PFSK-1 (cell line): ENCODE results near the gene GRK7.

Experiments
- POLR2AphosphoS5 ChIP-seq: IDR thresholded peaks from 2 replicates; pipeline ENCODE4 v1.6.1; 2012; ENCODE audit warnings: low read depth, mild to moderate bottlenecking, control low read depth, low read length, moderate library complexity
- SIN3A ChIP-seq: IDR thresholded peaks from 2 replicates; pipeline ENCODE4 v1.6.1; 2012; ENCODE audit warnings: mild to moderate bottlenecking, low read length, moderate library complexity, borderline replicate concordance; ENCODE audit not compliant: insufficient read depth
- TAF1 ChIP-seq: IDR thresholded peaks from 2 replicates; pipeline ENCODE4 v1.6.1; 2012; ENCODE audit warnings: low read length, control low read depth, borderline replicate concordance; ENCODE audit not compliant: insufficient read depth
- TF ChIP-seq, protein P1 (sequence below), 2 experiments: IDR thresholded peaks; 2 replicates each; pipeline versions ENCODE4 v1.6.1 to v1.8.0; 2011 to 2012; ENCODE audit warnings: low read depth in 2 of 2, low read length in 2 of 2, control low read depth in 1 of 2, inconsistent platforms in 1 of 2, mild to moderate bottlenecking in 1 of 2, moderate library complexity in 1 of 2; ENCODE audit not compliant: insufficient read depth in 1 of 2

- TF ChIP-seq POLR2AphosphoS5 (no peak), TAF1 (no peak), SIN3A (no peak)
- TF ChIP-seq, protein P1, sequence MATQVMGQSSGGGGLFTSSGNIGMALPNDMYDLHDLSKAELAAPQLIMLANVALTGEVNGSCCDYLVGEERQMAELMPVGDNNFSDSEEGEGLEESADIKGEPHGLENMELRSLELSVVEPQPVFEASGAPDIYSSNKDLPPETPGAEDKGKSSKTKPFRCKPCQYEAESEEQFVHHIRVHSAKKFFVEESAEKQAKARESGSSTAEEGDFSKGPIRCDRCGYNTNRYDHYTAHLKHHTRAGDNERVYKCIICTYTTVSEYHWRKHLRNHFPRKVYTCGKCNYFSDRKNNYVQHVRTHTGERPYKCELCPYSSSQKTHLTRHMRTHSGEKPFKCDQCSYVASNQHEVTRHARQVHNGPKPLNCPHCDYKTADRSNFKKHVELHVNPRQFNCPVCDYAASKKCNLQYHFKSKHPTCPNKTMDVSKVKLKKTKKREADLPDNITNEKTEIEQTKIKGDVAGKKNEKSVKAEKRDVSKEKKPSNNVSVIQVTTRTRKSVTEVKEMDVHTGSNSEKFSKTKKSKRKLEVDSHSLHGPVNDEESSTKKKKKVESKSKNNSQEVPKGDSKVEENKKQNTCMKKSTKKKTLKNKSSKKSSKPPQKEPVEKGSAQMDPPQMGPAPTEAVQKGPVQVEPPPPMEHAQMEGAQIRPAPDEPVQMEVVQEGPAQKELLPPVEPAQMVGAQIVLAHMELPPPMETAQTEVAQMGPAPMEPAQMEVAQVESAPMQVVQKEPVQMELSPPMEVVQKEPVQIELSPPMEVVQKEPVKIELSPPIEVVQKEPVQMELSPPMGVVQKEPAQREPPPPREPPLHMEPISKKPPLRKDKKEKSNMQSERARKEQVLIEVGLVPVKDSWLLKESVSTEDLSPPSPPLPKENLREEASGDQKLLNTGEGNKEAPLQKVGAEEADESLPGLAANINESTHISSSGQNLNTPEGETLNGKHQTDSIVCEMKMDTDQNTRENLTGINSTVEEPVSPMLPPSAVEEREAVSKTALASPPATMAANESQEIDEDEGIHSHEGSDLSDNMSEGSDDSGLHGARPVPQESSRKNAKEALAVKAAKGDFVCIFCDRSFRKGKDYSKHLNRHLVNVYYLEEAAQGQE (IDR thresholded peaks at IDR 0.05; ENCODE audit: insufficient read depth in 1 of 2, low read depth in 2 of 2, low read length in 2 of 2) = no peak
Observed at GRCh38 chr3:141808586-141808985, 45.4 kb downstream of the GRK7 start.
